Fibroblast of lung (primary cell): ENCODE measurements around the gene RIN3.

ENCODE experiments used
- EZH2 ChIP-seq: IDR thresholded peaks from 2 replicates; pipeline ENCODE4 v1.5.1; 2012; ENCODE audit warnings: low read length, control low read depth, mild to moderate bottlenecking; ENCODE audit errors: missing control alignments
- TF ChIP-seq, protein P1 (sequence below), 2 donors: IDR thresholded peaks in 1 of 2; conservative IDR thresholded peaks in 1 of 2; 1 replicate in 1 of 2; 2 replicates in 1 of 2; pipeline ENCODE4 v1.5.1; 2011 to 2012; ENCODE audit warnings: low read length in 2 of 2, control low read depth in 1 of 2, inconsistent platforms in 1 of 2, low read depth in 1 of 2, mild to moderate bottlenecking in 1 of 2

DNA sequence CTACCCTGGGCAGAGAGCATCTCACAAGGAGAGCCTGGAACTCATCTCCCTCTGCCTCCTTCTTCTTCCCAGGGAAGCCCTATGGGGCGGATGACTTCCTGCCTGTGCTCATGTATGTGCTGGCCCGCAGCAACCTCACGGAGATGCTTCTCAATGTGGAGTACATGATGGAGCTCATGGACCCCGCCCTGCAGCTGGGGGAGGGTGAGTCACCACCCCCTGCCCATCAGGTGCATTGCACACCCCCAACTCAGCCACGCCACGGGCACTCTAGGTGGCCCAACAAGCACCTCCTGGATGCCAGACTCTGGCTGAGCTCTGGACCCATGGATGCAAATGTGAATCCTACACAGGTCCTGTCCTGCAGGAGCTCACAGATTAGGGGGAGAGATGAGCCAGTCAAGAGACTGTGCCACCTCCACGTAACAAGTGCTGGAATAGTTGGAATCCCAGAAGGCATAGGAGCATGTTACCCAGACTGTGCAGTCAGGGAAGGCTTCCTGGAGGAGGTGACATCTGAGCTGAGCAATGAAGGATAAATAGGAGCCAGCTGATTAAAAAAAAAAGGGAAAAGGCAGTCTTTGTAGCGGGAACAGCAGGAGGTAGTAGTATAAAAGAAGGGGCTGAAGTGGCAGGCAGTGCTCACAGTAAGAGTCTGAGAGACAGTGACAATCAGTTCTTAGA lies 163.0 kb downstream of the RIN3 start:
- TF ChIP-seq, protein P1, sequence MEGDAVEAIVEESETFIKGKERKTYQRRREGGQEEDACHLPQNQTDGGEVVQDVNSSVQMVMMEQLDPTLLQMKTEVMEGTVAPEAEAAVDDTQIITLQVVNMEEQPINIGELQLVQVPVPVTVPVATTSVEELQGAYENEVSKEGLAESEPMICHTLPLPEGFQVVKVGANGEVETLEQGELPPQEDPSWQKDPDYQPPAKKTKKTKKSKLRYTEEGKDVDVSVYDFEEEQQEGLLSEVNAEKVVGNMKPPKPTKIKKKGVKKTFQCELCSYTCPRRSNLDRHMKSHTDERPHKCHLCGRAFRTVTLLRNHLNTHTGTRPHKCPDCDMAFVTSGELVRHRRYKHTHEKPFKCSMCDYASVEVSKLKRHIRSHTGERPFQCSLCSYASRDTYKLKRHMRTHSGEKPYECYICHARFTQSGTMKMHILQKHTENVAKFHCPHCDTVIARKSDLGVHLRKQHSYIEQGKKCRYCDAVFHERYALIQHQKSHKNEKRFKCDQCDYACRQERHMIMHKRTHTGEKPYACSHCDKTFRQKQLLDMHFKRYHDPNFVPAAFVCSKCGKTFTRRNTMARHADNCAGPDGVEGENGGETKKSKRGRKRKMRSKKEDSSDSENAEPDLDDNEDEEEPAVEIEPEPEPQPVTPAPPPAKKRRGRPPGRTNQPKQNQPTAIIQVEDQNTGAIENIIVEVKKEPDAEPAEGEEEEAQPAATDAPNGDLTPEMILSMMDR (conservative IDR thresholded peaks at IDR 0.05 in 1 of 2, IDR thresholded peaks at IDR 0.05 in 1 of 2; ENCODE audit: low read depth in 1 of 2, low read length in 2 of 2) = no peak
- no peak for TF ChIP-seq EZH2
